ENCODE measurements around the gene TGFBR3.
A peak's percentile ranks its signal among the peaks of the same experiment; 100 is the strongest.

TGFBR3 gene

DNA sequence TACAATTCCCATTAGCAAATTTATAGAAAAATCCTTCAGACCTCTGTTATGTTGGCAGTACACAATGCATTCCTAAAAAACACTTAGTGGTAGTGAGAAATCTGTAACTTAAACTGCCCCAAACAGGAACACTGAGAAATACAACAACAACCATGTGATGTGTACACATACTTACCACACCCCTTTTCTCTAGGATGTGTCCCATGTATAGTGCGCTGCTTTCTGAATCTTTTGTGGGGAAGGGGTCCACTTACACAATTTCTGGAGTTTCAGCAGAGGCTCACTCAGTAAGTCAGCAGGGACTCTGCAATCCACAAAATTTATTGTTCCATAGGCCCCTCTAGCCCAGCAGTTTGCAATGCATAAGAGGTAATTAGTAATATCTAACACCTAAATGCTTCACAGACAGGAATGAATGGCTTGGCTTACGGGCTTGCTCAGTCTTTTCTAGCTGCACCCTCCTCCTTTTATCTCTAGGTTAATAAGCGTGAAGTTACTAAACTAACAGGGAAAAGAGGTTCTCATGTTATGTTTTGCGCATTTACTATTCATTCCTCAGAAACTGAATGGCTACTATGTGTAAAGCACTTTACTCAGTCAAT is 115.2 kb downstream of the TGFBR3 start:
- Mint-ChIP-seq H3K4me3 (no peak overlapping the region), H3K36me3 (ENCODE audit: insufficient read depth) (peaks cover 9% of the 10 kb centered on the region), H3K4me1 (peaks cover 41% of the 10 kb centered on the region), H3K9me3 (no peaks in the 10 kb centered on the region), H3K27ac (ENCODE audit: low read depth) (no peak overlapping the region), H3K27me3 (no peaks in the 10 kb centered on the region)
- no peak for DNase-seq (ENCODE audit: low spot score in 2 of 2)
- no peak for ATAC-seq (replicated peaks; ENCODE audit: extremely low read depth, poor library complexity, severe bottlenecking)

DNA sequence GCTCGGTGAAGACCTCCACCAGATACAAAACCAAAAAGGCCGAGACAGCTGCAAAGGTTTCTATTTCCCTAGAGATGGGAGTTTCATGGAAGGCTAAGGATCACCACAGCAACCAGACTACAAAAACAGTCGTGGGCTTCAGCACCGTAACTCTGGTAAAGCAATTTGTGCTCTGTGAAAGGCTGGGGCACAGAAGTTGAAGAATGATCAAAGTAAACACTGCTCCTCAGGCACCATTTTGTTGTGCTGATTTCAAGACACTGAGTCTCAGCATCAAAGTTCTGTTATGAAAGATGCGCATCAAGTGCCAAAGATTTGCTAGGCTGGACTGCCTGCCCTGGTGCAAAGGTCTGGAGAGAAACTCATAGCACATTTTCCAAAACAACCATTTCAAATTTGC is 116.2 kb downstream of the TGFBR3 start:
- peak overlapping the region; percentile 23 for H3K27ac Mint-ChIP-seq (ENCODE audit: low read depth)
- H3K4me3 Mint-ChIP-seq = no peak overlapping the region
- no peaks in the 10 kb centered on the region for H3K27me3 Mint-ChIP-seq
- DNase-seq (ENCODE audit: low spot score in 2 of 2) = no peak
- ATAC-seq (replicated peaks; ENCODE audit: extremely low read depth, poor library complexity, severe bottlenecking) = no peak
- H3K4me1 Mint-ChIP-seq = peaks cover 40% of the 10 kb centered on the region
- H3K36me3 Mint-ChIP-seq (ENCODE audit: insufficient read depth) = peaks cover 12% of the 10 kb centered on the region
- no peaks in the 10 kb centered on the region for H3K9me3 Mint-ChIP-seq

- H3K27me3 Mint-ChIP-seq = no peaks in the 10 kb centered on the region
- H3K36me3 Mint-ChIP-seq (ENCODE audit: insufficient read depth) = peaks cover 13% of the 10 kb centered on the region
- no peak overlapping the region for H3K4me3 Mint-ChIP-seq
- DNase-seq (ENCODE audit: low spot score in 2 of 2) (no peak), ATAC-seq (replicated peaks; ENCODE audit: extremely low read depth, poor library complexity, severe bottlenecking) (no peak)
- H3K4me1 Mint-ChIP-seq = peaks cover 47% of the 10 kb centered on the region
- H3K27ac Mint-ChIP-seq (ENCODE audit: low read depth) = peak overlapping the region; percentile 23
- no peaks in the 10 kb centered on the region for H3K9me3 Mint-ChIP-seq
Observed at GRCh38 chr1:91768786-91769725, 116.9 kb downstream of the TGFBR3 start.

GRCh38 chr1:91768120-91768519 is 117.8 kb downstream of the TGFBR3 start:
- DNase-seq (ENCODE audit: low spot score in 2 of 2) = no peak
- Mint-ChIP-seq H3K4me1 (peaks cover 51% of the 10 kb centered on the region), H3K36me3 (ENCODE audit: insufficient read depth) (peaks cover 14% of the 10 kb centered on the region), H3K27ac (ENCODE audit: low read depth) (no peak overlapping the region), H3K27me3 (no peaks in the 10 kb centered on the region), H3K9me3 (no peaks in the 10 kb centered on the region), H3K4me3 (no peak overlapping the region)
- no peak for ATAC-seq (replicated peaks; ENCODE audit: extremely low read depth, poor library complexity, severe bottlenecking)

DNA sequence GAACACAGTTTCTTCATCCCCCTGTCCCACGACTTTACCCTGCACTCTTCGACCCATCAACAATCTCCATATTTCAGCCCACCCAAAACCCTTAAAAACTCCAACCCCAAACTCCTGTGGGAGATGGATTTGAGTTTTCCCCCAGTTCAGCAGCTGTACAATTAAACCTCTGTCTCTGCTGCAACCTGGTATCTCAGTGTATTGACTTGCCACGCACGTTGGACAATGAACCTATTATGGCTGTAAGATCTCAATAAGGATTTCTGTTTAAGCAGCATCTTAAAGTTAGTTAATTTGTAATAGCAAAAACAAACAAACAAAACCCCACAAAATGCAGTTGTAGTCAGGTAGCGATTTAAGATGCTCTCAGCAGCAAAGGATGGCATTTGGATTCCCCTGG is 119.1 kb downstream of the TGFBR3 start:
- H3K4me3 Mint-ChIP-seq = no peak overlapping the region

DNA sequence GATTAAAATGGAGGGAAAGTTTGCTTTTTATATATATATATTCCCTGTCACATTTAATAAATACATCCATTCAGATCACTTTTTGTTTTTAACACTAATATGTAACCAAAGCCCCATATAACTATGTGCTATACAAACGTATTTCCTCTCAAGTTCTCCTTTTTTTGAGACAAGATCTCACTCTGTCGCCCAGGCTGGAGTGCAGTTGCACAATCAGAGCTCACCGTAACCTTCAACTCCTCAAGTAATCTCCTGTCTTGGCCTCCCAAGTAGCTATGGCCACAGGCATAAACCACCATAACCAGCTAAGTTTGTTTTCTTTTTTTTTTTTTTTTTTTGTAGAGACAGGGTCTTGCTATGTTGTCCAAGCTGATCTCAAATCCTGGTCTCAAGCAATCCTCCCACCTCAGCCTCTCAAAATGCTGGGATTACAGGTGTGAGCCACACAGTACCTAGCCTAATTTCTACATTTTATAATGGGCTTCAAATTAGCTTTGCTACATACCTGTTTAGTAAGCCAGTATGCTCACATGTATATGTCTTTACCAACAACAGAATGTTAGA is 120.0 kb downstream of the TGFBR3 start:
- DNase-seq (ENCODE audit: low spot score in 2 of 2) = no peak
- no peaks in the 10 kb centered on the region for H3K27me3 Mint-ChIP-seq
- H3K4me1 Mint-ChIP-seq = peaks cover 58% of the 10 kb centered on the region
- ATAC-seq (replicated peaks; ENCODE audit: extremely low read depth, poor library complexity, severe bottlenecking) = no peak
- H3K27ac Mint-ChIP-seq (ENCODE audit: low read depth) = no peak overlapping the region
- peaks cover 14% of the 10 kb centered on the region for H3K36me3 Mint-ChIP-seq (ENCODE audit: insufficient read depth)
- H3K9me3 Mint-ChIP-seq = no peaks in the 10 kb centered on the region
- H3K4me3 Mint-ChIP-seq = no peak overlapping the region

More for the DNA sequence above, 119.1 kb downstream of the TGFBR3 start:
- no peak for ATAC-seq (replicated peaks; ENCODE audit: extremely low read depth, poor library complexity, severe bottlenecking)
- Mint-ChIP-seq H3K27me3 (no peaks in the 10 kb centered on the region), H3K9me3 (no peaks in the 10 kb centered on the region), H3K27ac (ENCODE audit: low read depth) (no peak overlapping the region), H3K4me1 (peaks cover 56% of the 10 kb centered on the region), H3K36me3 (ENCODE audit: insufficient read depth) (peaks cover 14% of the 10 kb centered on the region)
- DNase-seq (ENCODE audit: low spot score in 2 of 2) = no peak

DNA sequence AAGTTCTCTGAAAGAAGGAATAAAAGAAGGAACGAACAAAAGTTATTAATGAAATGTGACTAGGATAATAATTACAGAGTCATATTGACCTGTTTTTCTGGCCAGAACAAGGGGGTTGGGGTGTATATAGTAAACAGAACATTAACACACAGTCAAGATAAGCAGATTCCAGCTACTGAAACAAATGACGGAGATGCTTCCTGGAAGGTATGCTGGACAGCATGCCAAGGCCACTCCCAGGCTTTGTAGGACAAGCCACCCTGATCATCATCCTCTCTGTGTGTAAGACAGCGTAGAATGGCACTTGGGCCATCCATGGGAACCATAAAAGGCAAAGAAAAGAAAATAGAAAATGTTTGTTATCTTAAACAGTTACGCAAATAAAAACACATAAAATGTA is 120.7 kb downstream of the TGFBR3 start:
- H3K27ac Mint-ChIP-seq (ENCODE audit: low read depth) = peak overlapping the region; percentile 19
- H3K4me1 Mint-ChIP-seq = peaks cover 64% of the 10 kb centered on the region
- DNase-seq (ENCODE audit: low spot score in 2 of 2) = no peak
- ATAC-seq (replicated peaks; ENCODE audit: extremely low read depth, poor library complexity, severe bottlenecking) = no peak
- peaks cover 14% of the 10 kb centered on the region for H3K36me3 Mint-ChIP-seq (ENCODE audit: insufficient read depth)
- H3K9me3 Mint-ChIP-seq = no peaks in the 10 kb centered on the region
- H3K4me3 Mint-ChIP-seq = no peak overlapping the region
- H3K27me3 Mint-ChIP-seq = no peaks in the 10 kb centered on the region

- no peak for ATAC-seq (replicated peaks; ENCODE audit: extremely low read depth, poor library complexity, severe bottlenecking)
Observed at GRCh38 chr1:91764471-91765115, 121.4 kb downstream of the TGFBR3 start.

GRCh38 chr1:91763252-91763651 is 122.7 kb downstream of the TGFBR3 start:
- H3K27ac Mint-ChIP-seq (ENCODE audit: low read depth) = peak overlapping the region; percentile 19
- ATAC-seq (replicated peaks; ENCODE audit: extremely low read depth, poor library complexity, severe bottlenecking) = no peak

More at GRCh38 chr1:91764471-91765115, 121.4 kb downstream of the TGFBR3 start:
- no peak overlapping the region for H3K4me3 Mint-ChIP-seq
- peaks cover 13% of the 10 kb centered on the region for H3K36me3 Mint-ChIP-seq (ENCODE audit: insufficient read depth)
- H3K4me1 Mint-ChIP-seq = peaks cover 64% of the 10 kb centered on the region
- peak overlapping the region; percentile 19 for H3K27ac Mint-ChIP-seq (ENCODE audit: low read depth)
- H3K27me3 Mint-ChIP-seq = no peaks in the 10 kb centered on the region
- DNase-seq (ENCODE audit: low spot score in 2 of 2) = no peak
- H3K9me3 Mint-ChIP-seq = no peaks in the 10 kb centered on the region

GRCh38 chr1:91761295-91761721 is 124.6 kb downstream of the TGFBR3 start:
- Mint-ChIP-seq H3K9me3 (no peaks in the 10 kb centered on the region), H3K27ac (ENCODE audit: low read depth) (peak overlapping the region; percentile 32), H3K4me3 (no peak overlapping the region), H3K4me1 (peaks cover 51% of the 10 kb centered on the region), H3K36me3 (ENCODE audit: insufficient read depth) (peaks cover 19% of the 10 kb centered on the region), H3K27me3 (no peaks in the 10 kb centered on the region)
- ATAC-seq (replicated peaks; ENCODE audit: extremely low read depth, poor library complexity, severe bottlenecking) = no peak
- DNase-seq (ENCODE audit: low spot score in 2 of 2) = no peak

More at GRCh38 chr1:91763252-91763651, 122.7 kb downstream of the TGFBR3 start:
- Mint-ChIP-seq H3K4me1 (peaks cover 55% of the 10 kb centered on the region), H3K36me3 (ENCODE audit: insufficient read depth) (peaks cover 11% of the 10 kb centered on the region), H3K4me3 (no peak overlapping the region), H3K9me3 (no peaks in the 10 kb centered on the region), H3K27me3 (no peaks in the 10 kb centered on the region)
- no peak for DNase-seq (ENCODE audit: low spot score in 2 of 2)

DNA sequence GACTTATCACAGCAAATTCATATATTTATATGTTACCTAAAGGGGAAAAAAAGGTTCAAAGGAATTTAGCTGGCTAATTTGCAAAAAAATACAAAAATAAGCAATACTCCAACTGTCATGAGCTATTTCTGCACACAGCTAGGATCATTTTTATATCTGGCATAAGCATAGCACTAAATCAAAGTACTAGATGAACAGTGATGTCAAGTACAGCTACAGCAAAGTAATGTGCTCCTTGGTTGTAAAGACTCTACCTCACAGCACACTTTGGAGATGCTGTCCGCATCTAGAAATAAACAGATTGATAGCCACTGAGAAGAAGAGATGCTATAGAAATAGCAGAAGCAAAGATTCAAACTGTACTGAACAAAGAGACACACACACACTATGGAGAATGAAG is 125.4 kb downstream of the TGFBR3 start:
- no peaks in the 10 kb centered on the region for H3K27me3 Mint-ChIP-seq

DNA sequence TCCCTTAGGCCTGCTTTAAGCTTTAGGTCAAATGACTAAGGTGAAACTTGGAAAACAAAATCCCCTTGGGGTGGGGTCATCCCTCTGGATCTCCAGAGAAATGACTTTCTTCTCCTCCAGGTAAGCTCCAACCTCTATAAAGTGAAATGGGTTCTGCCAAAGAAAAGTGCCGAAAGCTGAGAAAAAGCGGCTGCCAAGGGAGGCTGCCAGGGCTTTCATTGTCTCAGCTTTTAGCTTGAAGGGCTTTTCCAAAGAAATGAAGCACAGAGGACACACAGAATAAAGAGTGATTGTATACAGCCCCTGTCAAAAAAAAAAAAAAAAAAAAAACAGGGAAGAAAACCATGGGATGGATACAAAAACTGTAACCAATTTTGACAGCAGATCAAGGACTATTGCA is 126.9 kb downstream of the TGFBR3 start:
- Mint-ChIP-seq H3K4me1 (peaks cover 46% of the 10 kb centered on the region), H3K4me3 (no peak overlapping the region), H3K9me3 (no peaks in the 10 kb centered on the region), H3K36me3 (ENCODE audit: insufficient read depth) (peaks cover 14% of the 10 kb centered on the region), H3K27me3 (no peaks in the 10 kb centered on the region), H3K27ac (ENCODE audit: low read depth) (no peak overlapping the region)
- DNase-seq (ENCODE audit: low spot score in 2 of 2) (no peak), ATAC-seq (replicated peaks; ENCODE audit: extremely low read depth, poor library complexity, severe bottlenecking) (no peak)

More for the DNA sequence above, 125.4 kb downstream of the TGFBR3 start:
- DNase-seq (ENCODE audit: low spot score in 2 of 2) = no peak
- no peak for ATAC-seq (replicated peaks; ENCODE audit: extremely low read depth, poor library complexity, severe bottlenecking)
- Mint-ChIP-seq H3K9me3 (no peaks in the 10 kb centered on the region), H3K4me1 (peaks cover 51% of the 10 kb centered on the region), H3K27ac (ENCODE audit: low read depth) (no peak overlapping the region), H3K36me3 (ENCODE audit: insufficient read depth) (peaks cover 19% of the 10 kb centered on the region), H3K4me3 (peak overlapping the region; percentile 25)
